Endothelial cell (in vitro differentiated cells): ENCODE measurements around the gene MAP2K3. TPM values are rescaled to one million over a fixed set of nuclear protein-coding genes. Genes with fewer than 3 reads are reported as not detected.

Source experiments
- DNase-seq: peaks from one replicate; pipeline ENCODE4 v3.0.0; 2021; ENCODE audit warnings: low spot score
- H3K27ac Mint-ChIP-seq: one replicate; pipeline ENCODE4 v1.8.0; 2021; ENCODE audit warnings: mixed read lengths, inconsistent platforms; ENCODE audit not compliant: unreplicated experiment
- H3K27me3 Mint-ChIP-seq: one replicate; pipeline ENCODE4 v1.8.0; 2021; ENCODE audit warnings: mild to moderate bottlenecking, moderate library complexity, mixed read lengths, inconsistent platforms; ENCODE audit not compliant: unreplicated experiment
- H3K36me3 Mint-ChIP-seq: one replicate; pipeline ENCODE4 v1.8.0; 2021; ENCODE audit warnings: mild to moderate bottlenecking, low read depth, mixed read lengths, inconsistent platforms; ENCODE audit not compliant: unreplicated experiment
- H3K4me1 Mint-ChIP-seq: one replicate; pipeline ENCODE4 v1.8.0; 2021; ENCODE audit warnings: mild to moderate bottlenecking, mixed read lengths, inconsistent platforms; ENCODE audit not compliant: unreplicated experiment
- H3K4me3 Mint-ChIP-seq: one replicate; pipeline ENCODE4 v1.8.0; 2021; ENCODE audit warnings: mild to moderate bottlenecking, mixed read lengths, inconsistent platforms; ENCODE audit not compliant: unreplicated experiment
- H3K9me3 Mint-ChIP-seq: one replicate; pipeline ENCODE4 v1.8.0; 2021; ENCODE audit warnings: mixed read lengths, inconsistent platforms; ENCODE audit not compliant: unreplicated experiment
- total RNA-seq: library from RNA; stranded (reverse); fragmentation: NEBNext Ultra II Directional; extraction: Animal tissue kit (Norgen Biotek cat#: 25700); gene quantifications from one replicate; pipeline ENCODE4 v1.2.1, GENCODE V29; 2021; ENCODE audit not compliant: unreplicated experiment
- TF ChIP-seq, protein P1 (sequence below): fragments of 200-600 bp; sonication (generic); IDR thresholded peaks from one replicate; pipeline ENCODE4 v1.5.0; 2021; ENCODE audit warnings: antibody characterized with exemption; ENCODE audit not compliant: unreplicated experiment

MAP2K3 gene
- total RNA-seq, 1 donor from 2014 or later: 65.8 TPM

DNA sequence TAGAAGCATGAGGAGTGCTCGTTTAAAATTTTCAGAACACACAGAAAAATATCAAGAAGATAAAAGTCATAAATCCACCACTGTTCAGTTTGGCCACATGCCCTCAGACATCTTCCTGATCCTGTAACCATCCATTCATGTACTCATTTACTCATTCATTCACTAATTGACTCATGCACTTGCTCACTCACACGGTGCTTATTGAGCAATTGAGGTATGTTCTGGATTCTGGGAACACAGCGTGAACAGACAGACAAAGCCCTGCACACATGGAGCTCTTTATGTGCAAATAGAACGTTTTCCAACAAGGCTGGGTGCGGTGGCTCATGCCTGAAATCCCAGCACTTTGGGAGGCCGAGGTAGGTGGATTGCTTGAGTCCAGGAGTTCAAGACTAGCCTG, 21.1 kb upstream of the MAP2K3 start:
- peaks cover 6% of the 10 kb centered on the region for H3K27me3 Mint-ChIP-seq
- no peak overlapping the region for H3K27ac Mint-ChIP-seq
- no peak for DNase-seq
- no peaks in the 10 kb centered on the region for H3K9me3 Mint-ChIP-seq
- no peak overlapping the region for H3K4me3 Mint-ChIP-seq
- H3K36me3 Mint-ChIP-seq: no peaks in the 10 kb centered on the region
- TF ChIP-seq, protein P1, sequence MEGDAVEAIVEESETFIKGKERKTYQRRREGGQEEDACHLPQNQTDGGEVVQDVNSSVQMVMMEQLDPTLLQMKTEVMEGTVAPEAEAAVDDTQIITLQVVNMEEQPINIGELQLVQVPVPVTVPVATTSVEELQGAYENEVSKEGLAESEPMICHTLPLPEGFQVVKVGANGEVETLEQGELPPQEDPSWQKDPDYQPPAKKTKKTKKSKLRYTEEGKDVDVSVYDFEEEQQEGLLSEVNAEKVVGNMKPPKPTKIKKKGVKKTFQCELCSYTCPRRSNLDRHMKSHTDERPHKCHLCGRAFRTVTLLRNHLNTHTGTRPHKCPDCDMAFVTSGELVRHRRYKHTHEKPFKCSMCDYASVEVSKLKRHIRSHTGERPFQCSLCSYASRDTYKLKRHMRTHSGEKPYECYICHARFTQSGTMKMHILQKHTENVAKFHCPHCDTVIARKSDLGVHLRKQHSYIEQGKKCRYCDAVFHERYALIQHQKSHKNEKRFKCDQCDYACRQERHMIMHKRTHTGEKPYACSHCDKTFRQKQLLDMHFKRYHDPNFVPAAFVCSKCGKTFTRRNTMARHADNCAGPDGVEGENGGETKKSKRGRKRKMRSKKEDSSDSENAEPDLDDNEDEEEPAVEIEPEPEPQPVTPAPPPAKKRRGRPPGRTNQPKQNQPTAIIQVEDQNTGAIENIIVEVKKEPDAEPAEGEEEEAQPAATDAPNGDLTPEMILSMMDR: no peak
- H3K4me1 Mint-ChIP-seq: peaks cover 10% of the 10 kb centered on the region

DNA sequence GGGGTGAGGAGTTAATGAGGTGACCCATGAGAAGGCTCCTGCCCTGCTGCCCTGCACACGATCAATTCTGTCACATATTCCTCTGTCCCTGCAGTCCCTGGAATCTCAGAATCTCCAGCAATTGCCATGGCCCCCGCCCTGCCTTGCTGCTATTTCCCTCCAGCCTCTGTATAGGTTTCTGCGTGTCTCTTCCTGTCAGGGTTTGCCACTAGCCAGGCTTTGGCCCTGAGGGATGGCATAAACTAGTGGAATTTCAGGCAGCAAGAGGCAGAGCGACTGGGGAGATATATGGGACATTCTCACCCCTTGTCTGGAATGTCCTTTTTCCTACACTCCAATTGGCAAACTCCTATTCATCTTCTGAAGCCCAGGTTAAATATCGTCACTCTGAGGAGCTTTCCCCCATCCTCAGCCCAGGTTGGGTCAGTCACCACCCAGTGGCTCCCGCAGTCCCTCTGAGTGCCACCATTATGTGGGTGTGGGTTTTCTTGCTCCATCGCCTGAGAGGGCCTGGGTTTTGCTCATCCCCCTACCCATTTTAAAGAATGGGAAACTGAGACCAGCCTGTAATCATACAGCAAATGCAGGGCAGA, 15.8 kb upstream of the MAP2K3 start:
- Mint-ChIP-seq H3K27me3 (peaks cover 18% of the 10 kb centered on the region), H3K36me3 (no peaks in the 10 kb centered on the region), H3K4me1 (peaks cover 20% of the 10 kb centered on the region), H3K4me3 (peak overlapping the region; percentile 21), H3K9me3 (no peaks in the 10 kb centered on the region), H3K27ac (no peak overlapping the region)
- TF ChIP-seq, protein P1: no peak
- DNase-seq: no peak

DNA sequence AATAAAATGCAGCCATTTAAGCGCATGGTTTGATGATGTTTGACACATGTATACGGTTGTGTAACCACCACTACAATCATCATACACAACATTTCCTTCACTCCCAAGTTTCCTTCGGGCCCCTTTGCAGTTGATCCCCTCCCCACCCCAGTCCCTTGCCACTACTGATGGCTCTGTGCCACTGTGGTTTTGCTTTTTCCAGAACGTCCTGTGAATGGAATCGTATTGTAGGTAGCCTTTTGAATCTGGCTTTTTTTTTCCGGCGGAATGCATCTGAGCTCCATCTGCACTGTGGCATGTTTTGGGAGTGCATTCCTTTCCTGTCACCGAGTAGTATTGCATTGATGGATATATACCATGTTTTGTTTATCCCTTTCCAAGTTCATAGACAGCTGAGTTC, 15.1 kb upstream of the MAP2K3 start:
- Mint-ChIP-seq H3K4me1 (peaks cover 20% of the 10 kb centered on the region), H3K9me3 (no peaks in the 10 kb centered on the region), H3K4me3 (peak overlapping the region; percentile 37), H3K27ac (peak overlapping the region; percentile 74), H3K36me3 (no peaks in the 10 kb centered on the region), H3K27me3 (peaks cover 20% of the 10 kb centered on the region)
- no peak for DNase-seq
- TF ChIP-seq, protein P1: no peak

DNA sequence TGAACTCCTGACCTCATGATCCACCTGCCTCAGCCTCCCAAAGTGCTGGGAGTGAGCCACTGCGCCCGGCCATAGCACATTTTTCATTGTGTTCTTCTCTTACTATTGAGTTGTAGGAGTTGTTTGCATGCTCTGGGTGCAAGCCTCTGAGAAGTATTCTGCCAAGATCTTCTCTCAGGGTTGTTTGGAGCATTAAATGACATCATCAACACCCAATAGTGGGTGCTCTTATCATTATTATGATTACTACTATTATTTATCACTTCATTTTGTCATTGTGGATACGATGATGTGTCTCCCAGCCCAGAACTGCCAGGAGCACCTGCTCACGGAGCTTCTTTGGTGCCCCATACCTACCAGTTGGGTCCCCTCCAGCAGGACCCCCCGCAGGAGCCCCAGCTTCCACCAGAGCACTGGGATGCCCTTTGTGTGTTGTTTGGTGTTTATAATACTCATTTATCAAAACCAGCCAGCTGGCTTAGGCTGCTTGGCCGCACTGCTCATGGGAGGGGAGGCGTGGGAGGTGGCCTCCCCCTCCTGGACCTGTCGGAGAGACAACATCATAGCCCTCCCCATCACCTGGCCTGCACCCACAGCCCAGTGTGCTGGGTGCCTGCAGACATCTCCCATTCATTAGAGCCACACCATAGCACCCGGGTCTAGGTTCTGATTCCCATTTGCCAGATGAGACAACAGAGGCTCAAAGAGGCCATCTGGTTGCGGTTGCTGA, 12.9 kb upstream of the MAP2K3 start:
- H3K27ac Mint-ChIP-seq: no peak overlapping the region
- H3K4me3 Mint-ChIP-seq: no peak overlapping the region
- H3K36me3 Mint-ChIP-seq: peaks cover 2% of the 10 kb centered on the region
- peaks cover 25% of the 10 kb centered on the region for H3K4me1 Mint-ChIP-seq
- H3K9me3 Mint-ChIP-seq: no peaks in the 10 kb centered on the region
- TF ChIP-seq, protein P1: no peak
- no peak for DNase-seq
- H3K27me3 Mint-ChIP-seq: peaks cover 22% of the 10 kb centered on the region

DNA sequence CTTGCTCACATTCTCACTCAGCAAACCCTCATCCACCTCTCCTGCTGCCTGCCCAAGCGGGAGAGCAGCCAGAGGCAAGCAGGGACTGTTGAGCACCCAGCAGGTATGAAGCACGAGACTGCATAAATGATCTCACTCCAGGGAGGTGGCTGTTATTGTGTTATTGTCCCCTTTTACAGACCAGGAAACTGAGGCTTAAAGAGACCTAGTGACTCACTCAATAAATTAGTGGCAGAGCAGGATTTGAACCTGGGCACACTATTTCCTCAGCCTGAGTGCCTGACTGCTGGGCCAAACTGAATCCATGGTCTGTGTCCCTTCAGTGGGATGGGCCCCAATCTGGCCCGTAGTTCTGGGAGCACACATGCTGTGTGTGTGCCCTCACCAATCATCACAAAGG, 12.3 kb upstream of the MAP2K3 start:
- Mint-ChIP-seq H3K4me1 (peaks cover 23% of the 10 kb centered on the region), H3K27me3 (peaks cover 22% of the 10 kb centered on the region), H3K27ac (no peak overlapping the region), H3K9me3 (no peaks in the 10 kb centered on the region), H3K4me3 (no peak overlapping the region), H3K36me3 (peaks cover 2% of the 10 kb centered on the region)
- TF ChIP-seq, protein P1: no peak
- DNase-seq: no peak
